Stimulated activated CD8-positive, alpha-beta memory T cell treated with anti-CD3 and anti-CD28 coated beads, Interleukin-15, amount 100 ng/mL, for 24 hours (primary cell): ENCODE data around the gene CAMK2N1.
"Not testable (repeated sequence)": the region's sequence is repeated elsewhere in the genome, so short reads cannot be mapped to it uniquely, and the experiment has no call there.

Experiments
- DNase-seq: peaks from one replicate; pipeline ENCODE4 v3.0.0-alpha.2; 2020; ENCODE audit warnings: low read depth

CAMK2N1 gene

GRCh38 chr1:20485527-20486456 lies at the start of gene CAMK2N1:
Gene CAMK2N1, minus strand, starts transcription at chr1:20486210. Its CDS starts 831 bp downstream, at chr1:20485379.
- DNase-seq = no peak

DNA sequence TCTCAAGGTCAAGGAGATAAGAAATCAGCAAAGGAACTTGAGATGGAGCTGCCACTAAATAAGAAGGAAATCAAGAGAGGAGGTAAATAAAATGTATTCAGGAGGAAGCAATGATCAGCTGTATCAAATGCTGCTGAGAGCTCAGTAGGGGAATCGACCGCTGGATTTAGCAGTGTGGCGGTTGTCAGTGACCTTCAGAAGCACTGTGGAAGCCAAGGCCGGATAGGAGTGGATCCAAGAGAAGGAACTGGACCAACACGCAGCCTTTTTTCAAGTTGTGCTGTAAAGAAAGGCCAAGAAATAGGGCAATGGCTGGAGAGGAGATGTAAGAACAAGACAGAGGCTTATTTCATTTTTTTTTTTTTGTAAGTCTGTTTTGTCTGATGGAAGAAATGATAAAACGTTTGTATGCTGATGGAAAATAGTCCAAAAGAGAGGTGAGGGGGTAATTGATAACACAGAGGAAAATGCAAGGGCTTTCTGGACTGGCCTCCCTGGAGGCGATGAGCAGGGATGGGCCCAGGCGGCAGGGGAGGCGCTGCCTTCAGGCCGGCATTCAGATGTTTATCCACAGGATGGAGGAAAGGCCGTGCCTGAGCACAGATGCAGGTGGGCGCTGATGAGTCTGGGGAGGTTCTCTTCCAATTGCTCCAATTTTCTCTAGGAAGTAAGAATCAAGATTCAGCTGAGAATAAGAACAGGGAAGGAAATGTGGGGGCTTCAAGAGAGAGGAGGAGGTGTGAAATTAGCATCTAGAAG lies 48.8 kb upstream of the CAMK2N1 start:
- no peak for DNase-seq

DNA sequence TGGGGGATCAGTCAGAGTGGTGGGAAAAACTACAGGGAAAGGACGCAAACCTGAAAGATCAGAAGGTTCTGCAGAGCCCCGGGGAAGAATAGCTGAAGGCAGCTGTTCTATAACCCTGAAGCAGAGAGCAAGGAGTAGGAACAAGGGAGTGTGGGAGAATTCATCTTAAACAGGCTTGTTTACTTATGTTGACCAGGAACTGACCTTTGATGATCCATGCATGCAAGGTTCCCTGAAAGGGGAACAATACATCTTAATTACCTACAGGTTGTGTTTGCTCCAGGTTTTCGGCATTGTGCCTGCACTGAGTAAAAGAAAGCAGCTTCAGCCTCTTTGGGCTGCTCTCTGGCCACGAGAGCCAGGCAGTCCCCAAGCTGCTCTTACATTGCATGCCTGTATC lies 47.6 kb upstream of the CAMK2N1 start:
- DNase-seq = no peak

DNA sequence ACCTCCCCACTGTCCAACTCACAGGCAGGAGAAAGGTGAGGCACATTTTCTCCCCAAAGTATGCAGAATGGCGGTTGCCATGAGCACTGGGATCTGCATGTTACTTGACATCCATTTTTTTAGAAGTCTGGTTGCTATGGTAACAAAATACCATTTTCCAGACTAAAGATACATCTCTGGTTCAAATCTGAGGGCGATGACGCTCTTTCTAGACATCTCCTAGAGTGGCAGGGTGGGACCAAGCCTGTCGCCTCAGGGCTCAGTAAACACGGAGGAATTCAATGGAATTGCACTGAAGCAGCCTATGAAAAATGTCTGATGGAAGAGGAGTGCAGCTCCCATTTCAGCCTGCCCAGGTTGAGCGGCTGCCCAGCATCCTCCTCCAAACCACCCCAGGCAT lies 44.9 kb upstream of the CAMK2N1 start:
- no peak for DNase-seq

- DNase-seq = no peak
These were observed 44.3 kb upstream of the CAMK2N1 start for GRCh38 chr1:20530306-20530705.

- no peak for DNase-seq
These were observed 42.2 kb upstream of the CAMK2N1 start for GRCh38 chr1:20528221-20528620.

GRCh38 chr1:20526267-20526666 lies 40.3 kb upstream of the CAMK2N1 start:
- DNase-seq = no peak

GRCh38 chr1:20521960-20522861 lies 36.2 kb upstream of the CAMK2N1 start:
- DNase-seq = peak; percentile 12

DNA sequence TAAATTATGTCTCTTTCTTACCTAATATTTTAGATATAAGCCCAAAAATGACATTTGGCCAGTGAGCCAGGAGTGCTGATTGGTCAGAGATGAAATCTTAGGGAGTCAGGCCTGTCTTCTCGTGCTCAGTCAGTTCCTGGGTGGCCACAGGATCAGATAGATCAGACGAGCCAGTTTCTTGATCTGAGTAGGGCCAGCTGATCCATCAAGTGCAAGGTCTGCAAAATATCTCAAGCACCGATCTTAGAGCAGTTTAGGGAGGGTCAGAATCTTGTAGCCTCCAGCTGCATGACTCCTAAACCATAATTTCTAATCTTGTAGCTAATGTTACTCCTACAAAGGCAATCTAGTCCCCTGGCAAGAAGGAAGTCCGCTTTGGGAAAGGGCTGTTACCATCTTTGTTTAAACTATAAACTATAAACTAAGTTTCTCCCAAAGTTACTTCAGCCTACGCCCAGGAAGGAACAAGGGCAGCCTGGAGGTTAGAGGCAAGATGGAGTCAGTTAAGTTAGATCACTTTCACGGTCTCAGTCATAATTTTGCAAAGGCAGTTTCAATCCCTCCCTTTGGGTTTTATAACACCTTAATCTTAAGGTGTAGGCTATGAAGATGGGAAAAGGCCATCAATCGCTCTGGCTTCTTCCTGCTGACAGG lies 33.7 kb upstream of the CAMK2N1 start:
- not testable (repeated sequence) for DNase-seq

GRCh38 chr1:20511518-20512428 lies 25.8 kb upstream of the CAMK2N1 start:
- DNase-seq = no peak

DNA sequence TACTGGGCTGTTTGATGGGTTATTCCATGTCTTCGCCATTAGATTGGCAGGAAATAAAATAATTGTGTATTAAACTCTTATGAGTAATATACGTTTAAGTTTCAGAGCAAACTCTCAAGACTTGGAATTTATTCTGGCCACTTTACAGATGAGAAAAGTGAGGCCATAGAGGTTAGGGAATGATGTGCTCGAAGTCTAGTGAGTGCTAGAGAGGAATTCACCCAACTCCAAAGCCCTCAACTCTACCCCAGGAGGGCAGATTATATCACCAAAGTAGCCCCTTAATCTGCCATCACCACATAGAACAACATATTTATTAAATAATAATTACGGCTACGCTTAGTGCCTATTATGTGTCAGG lies 22.4 kb upstream of the CAMK2N1 start:
- DNase-seq = no peak

DNA sequence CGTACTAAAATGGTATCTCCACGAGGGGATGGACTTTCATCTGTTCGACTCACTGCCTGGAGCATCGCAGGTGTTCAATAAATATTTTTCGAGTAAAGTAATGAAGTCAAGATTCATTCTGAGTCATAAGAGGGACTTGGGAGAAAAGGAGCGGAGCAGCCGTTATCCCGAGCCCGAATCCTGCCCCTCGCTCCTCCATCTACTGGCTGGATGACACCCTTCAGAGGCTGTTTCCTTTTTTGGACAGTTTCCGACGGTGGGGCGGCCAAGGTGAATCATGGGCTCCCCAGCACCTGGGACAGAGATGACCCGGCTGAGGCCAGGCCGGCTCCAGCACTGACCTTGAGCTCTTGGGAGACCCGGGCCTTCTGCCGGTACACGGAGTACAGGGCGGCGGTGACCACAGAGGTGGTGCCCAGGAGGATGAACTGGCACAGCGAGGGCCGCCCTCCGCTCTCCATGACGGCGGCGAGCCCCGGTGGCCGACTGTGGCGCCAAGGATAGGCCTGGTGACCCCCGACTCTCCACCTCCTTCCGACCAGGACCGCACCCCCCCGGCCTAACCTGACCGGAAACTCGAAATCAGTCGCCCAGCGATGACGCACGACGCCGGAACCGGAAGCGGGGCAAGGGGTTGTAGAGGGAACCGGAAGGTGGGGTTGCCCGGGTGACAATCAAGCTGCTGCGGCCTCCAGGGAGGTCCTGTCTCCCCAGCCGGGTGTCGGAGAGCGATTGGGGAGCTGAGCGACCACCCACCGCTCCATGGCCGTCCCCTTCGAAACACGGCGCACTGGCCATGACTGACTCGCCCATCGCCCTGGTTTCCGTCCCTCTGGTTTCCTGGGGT lies 21.8 kb upstream of the CAMK2N1 start, which contains the start of gene MUL1:
TSS of gene MUL1 (minus strand) at position 588 of the 847 bp plus-strand sequence. CDS start at position 461, 127 bp downstream.
- peak; percentile 96 for DNase-seq

GRCh38 chr1:20507248-20507563 lies 21.2 kb upstream of the CAMK2N1 start:
- no peak for DNase-seq

DNA sequence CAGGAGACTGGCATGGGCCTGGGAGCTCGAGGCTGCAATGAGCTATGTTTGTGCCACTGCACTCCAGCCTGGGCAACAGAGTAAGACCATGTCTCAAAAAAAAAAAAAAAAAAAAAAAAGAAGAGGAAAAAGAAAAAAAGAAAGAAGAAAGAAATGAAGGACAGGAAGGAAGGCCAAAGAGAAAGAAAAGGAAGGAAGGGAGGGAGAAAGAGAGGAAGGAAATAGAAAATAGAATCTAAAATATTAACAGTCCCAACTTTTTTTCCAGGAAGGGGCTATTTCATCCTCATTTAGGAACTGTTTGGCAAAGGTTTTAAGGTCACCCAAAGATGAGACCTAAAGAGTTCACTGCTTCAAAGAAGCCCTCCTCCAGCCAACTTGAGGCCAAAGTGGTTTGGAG lies 19.5 kb upstream of the CAMK2N1 start:
- DNase-seq = no peak

DNA sequence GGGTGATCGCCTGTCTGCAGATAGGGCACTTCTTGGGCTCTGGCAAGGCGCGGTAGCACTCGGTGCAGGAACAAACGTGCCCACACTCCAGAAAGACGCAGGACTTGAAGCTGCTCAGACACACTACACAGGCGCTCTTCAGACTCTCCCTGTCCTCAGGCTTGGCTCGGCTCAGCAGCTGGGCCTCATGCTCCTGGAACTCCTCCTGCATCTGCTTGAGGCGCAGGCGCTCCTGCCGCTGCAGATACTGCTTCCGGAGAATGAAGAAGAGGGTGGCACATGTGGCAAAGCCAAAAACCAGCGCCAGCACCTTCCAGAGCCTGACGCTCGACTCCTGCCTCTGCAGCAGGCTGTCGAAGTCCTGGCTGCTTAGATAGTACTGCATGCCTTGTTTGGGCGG lies 14.7 kb upstream of the CAMK2N1 start:
- no peak for DNase-seq

- no peak for DNase-seq
These were observed 13.7 kb upstream of the CAMK2N1 start for GRCh38 chr1:20499718-20500117.

- DNase-seq = no peak
These were observed 13.1 kb upstream of the CAMK2N1 start for GRCh38 chr1:20499105-20499504.

- DNase-seq = no peak
These were observed 12.1 kb upstream of the CAMK2N1 start for GRCh38 chr1:20498116-20498515.

- DNase-seq = no peak
These were observed 11.5 kb upstream of the CAMK2N1 start for GRCh38 chr1:20497506-20497905.
